NCI-H82 treated with DMSO at 0.1 percent for 48 hours (cell line): ENCODE data around the gene CELSR1.

ENCODE experiments used
- DNase-seq: peaks from one replicate; lab custom pipeline; 2025; ENCODE audit not compliant: unreplicated experiment; lab: John Stamatoyannopoulos, UW

The CELSR1 gene

DNA sequence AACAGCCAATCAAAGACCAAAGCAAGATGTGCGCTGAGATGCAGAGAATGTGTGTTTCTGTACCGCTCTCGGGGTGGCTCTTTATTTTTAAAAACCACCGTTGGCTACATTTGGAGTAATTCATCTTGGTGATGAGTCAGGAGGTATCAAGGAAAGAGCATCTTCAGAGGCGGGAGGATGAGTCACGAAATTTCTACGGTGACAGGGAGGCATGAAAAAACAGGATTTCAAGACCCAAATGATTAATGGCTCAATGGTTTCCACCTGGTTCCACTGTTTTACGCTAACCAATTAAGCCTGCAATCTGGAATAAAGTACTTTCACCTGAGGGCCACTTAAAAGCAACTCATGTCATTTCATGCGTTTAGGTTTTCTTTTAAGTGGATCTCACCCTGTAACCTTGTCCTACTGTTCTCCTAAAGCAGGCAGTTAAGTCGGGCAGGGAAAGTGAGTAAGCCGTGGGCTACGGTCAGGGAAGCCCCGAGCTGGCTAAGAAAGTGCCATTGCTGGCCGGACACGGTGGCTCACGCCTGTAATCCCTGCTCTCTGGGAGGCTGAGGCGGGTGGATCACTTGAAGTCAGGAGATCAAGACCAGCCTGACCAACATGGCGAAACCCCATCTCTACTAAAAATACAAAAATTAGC, 74.6 kb downstream of the CELSR1 start:
- no peak for DNase-seq

DNA sequence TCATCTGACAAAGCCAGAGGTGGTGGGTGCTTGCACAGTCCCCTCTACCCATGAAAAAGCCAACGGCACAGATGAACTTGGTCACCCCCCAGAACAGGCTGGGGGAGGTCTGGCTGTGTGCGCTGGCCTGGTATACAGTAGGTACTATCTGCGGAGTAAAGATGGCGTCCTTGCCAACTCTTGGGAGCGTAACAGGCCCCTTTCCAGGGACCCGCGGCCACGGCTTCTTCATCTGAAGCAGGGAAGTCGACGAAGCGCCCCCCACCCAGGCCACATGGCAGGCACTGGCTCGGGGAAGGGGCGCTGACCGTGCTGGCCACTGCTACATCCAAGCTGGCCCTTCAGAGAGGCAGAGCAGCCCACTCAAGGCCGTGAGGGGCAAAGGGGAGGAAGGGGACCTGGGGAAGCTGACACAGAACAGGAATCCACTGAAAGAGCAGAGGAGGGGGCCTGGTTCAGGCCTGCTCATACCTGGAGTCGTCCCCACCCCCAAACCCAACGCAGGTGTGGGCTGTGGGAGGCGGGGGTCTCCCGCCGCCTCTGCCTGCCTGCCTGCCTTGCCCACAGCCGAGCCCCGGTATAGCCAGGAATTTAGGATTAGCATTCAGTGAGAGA, 75.7 kb downstream of the CELSR1 start:
- no peak for DNase-seq

DNA sequence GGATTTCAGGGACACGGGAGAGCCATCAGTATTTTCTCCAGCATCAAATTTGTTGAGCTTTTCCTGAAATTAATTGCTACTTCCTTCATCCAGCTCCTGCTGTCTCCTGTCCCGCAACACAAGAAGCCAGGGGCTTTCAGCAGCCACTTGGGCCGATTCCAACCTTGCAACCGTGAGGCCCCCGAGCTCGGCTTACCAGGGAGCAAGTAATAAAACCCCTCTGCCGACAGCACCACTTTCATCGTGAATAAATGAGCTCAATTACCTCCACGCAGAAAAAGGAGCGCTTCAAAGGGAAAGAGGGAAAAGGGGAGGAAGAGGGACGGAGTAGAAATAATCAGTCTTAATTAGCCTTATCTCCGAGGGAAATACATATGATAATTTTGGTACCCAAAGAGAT, 76.6 kb downstream of the CELSR1 start:
- no peak for DNase-seq

DNA sequence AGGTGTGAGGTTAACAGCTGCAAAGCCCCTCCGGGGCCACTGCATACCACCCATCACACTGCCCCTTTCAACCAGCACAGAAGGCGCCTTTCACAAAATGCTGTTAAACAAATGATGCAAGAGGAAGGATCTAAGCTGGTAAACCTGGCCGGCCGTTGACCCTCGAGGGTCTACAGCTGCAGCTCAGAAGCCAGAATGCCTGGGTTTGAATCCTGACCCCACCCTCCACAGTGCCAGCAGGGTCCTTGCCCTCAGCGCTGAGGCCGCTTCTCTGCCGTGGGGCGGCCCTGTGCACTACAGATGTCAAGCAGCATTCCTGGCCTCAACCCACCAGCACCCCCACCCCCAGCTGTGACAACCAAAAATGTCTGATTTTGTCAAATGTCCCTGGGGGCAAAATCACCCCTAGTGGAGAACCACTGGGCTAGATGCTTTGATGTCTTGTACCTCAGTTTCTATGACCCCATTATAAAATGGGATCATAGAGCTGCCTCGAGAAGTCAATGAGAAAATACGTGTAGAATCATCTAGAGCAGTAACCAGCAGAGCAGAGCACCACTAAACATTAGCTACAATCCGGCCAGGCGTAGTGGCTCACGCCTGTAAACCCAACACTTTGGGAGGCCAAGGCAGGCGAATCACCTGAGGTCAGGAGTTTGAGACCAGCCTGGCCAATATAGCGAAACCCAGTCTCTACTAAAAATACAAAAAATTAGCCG, 77.9 kb downstream of the CELSR1 start:
- no peak for DNase-seq

DNA sequence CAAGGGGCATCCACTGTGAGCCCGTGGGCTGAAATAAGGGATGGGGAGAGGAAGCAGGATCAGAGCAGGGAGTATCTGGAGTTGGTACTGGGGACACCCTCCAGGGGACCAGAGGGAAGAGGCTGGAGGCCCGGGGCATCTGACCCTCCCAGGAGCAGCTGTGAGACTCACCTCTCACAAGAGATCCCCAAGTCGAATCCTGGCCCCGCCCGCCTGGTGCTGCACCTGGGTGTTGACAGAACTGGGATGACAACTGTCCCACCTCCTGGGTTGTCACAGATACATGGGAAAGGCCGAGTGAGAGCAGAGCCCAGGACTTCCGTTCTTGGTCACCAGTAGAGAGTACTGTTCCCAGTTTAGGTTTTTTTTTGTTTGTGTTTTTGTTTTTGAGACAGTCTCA, 78.9 kb downstream of the CELSR1 start:
- no peak for DNase-seq

DNA sequence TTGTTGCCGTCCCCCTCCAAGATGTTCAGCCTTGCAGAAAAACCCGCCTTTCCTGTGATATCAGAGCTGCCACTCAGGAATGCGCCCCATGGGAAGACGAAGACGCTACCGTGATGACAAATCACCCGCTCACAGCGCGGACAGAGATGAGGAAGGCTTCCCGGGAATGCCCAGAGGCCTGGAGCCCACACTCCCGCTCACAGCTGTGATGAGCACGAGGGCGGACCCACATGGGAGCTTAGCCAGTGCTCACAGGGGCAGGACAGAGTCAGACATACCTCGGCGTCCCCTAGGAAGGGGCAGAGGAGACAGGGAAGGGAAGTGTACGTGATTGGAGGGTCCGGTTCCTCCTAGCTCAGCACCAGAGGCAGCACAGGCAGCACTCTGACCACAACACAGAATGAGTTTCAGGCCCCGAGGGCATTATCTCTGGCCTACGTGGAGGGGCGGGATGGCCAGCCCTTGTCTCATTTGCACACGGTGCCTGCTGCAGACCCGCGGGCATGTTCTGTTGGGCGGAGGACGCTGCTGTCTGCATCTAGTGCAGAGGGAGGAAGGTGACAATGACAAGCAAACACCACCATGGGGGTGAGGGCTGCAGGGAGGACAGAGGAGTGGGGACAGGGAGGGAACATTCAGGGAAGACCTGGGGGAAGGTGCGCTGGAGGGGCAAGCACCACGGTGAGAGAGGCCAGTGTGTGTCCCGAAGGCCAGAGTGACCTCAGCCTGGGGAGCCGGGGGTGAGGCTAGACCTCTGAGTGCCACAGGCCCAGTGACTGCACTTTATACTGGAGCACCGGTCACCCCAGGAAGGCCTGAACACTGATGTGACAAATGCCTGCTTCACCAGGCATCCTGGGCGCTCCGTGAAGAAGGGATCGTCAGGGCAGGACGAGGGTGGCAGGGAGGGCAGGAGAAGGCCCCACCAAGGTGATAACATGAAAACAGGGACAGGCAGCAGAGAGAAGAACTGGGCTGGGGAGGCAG, 79.6 kb downstream of the CELSR1 start:
- no peak for DNase-seq

DNA sequence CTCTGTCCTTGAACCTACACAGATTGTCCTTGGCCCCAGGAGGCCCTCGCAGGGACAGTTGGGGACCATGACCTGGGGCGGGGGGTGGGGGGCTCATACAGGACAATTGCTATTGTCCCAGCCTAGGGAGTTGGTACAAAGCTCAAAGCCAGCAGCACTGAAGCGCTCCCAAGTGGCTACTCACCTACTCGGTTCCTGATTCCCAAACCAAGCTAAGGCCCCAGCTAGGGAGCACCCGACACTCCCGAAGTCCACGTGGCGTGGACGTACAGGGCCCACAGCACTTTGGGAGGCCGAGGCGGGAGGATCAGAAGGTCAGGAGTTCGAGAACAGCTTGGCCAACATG, 80.6 kb downstream of the CELSR1 start:
- DNase-seq, result no peak

DNA sequence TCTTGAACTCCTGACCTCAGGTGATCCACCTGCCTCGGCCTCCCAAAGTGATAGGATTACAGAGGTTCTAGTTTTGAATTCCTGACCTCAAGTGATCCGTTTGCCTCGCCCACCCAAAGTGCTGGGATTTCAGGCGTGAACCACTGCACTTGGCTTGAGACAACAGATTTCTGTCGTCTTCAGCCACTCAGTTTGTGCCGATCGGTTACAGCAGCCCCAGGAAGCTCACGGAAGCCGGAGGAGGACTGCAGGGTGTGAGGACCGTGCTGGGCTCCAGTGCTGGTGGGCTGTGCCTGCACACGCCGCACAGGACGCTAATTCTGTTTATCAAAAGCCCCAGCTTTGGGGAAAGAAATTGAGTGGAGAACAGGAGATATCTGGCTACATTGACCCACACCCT, 82.0 kb downstream of the CELSR1 start:
- no peak for DNase-seq

DNA sequence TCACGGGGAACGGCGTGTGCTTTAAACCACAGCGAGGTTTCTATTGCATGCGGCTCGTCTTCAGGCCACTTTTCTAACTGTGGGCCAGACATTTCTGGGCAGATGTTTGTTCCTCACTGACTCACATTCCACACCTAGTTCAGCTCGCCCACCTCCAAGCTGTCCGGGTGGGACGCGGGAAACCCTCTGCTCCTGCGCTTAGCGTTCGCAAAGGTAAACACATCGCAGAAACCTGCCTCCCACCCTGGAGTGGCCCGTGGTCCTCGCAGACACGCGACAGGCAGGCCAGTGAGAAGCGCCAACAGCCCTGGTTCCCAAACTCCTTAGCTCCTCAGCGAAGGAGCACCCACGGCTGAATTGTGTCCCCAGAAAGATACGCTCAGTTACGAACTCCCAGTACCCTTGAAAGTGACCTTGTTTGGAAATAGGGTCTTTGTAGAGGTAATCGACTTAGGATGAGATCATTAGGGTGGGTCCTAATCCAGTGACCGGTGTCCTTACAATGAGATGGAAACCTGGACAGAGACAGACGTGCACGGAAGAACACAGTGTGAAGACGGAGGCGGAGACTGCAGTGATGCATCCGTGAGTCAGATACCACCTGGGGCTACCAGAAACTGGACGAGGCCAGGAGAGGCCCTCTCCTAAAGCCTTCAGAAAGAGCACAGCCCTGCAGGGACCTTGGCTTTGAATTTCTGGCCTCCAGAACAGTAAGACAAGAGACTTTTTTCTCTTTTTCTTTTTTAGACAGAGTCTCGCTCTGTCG, 82.7 kb downstream of the CELSR1 start:
- no peak for DNase-seq

DNA sequence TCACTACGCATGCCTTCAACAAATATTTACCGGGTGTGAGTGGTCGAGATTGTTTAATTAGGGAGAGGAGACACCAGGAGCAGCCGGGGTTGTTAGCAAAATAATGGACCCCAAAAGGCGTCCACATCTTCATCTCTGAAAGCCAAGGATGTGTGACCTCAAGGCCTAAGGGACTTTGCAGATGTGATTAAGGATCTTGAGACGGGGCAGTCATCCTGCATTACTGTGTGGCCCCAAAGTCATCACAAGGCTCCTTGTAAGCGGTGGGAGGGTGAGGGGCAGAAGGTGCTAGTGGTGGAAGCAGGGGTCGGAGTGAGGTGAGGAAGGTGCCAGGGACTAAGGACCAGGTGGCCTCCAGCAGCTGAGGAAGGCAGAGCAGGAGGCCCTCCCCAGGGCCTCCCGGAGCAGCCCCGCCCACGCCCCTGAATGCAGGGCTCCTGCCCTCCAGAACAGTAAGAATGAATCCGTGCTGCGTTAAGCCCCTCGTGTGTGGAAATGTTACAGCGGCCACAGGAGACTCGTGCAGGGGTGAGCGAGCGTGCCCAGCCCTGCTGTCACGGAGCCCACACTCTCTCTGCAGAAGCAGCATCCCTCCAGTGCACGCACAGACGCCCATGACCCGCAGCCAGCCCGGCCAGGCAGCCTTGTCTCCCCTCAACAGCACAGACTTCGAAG, 83.5 kb downstream of the CELSR1 start:
- no peak for DNase-seq

DNA sequence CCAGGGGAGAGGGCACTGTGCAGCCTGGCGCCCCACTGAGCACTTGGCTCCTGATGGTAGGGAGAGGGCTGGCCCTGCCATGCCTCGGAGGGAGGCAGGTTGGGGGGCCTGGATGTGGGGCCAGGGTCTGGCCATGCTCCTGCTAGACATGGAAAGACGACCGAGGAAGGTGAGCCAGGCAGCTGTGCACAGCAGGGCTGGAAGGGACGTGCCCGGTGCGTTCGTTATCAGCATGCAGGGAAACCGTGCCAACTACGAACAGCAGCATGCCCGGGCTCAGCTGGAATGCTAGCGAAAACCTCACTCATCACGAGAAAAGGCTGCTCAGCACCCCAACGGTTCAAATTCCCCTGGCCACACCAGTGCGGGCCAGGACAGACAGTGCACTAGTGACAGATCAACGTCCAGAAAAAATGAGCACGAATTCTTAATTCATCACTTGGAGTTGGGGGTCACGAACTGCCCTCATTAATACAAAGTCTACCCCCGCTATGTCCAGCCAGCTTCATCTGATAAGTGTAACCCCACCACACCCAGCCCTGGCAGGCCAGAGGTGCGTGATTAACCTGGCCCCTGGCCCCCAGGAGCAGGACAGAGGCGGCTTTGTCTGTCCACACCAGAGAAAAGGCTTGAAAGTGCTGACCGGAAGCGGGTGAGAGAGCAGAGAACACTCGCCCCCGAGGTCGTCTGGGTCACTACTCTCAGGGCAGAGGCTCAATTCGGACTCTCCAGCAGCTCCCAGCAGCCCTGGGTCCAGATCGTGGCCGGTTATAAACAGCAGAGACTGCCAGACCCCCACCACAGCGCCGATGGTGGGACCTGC, 84.2 kb downstream of the CELSR1 start:
- no peak for DNase-seq

DNA sequence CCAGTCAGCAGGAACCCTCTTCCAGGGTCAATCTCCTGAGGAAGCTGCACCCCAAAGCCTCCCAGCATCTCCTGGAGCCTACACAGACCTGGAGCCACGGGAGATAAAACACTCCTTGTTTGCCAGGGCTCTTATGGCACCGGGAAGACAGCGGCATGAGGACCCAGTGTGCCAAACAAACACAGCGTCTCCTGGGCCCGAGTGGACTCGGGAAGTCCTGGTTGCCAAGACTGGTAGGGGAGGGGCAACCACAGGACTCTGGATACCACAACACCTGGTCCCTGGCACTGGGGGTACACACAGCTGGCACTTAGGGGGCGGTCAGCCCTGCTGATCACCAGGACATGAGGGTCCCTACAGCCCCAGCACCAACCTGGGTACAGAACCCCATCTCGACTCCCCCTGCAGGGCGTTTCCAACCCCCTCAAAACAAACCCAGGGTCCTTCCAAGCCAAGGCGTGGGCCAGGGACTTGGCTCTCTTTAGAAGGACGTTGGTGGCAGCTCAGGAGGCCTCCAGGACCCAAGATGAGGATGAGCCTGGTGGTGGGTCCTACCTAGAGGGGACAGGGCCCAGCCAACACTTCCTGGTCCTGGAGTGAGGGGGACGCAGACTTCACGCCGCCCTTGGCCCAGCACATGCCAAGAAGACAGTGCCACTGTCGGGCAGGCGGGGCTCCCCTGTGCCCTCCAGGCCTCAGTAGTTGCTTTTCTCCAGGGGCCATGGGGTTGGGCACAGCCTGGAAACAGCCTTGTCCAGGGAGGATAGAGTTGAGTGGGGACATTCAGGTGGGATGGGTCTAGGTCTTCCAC, 85.0 kb downstream of the CELSR1 start:
- DNase-seq, result no peak

DNA sequence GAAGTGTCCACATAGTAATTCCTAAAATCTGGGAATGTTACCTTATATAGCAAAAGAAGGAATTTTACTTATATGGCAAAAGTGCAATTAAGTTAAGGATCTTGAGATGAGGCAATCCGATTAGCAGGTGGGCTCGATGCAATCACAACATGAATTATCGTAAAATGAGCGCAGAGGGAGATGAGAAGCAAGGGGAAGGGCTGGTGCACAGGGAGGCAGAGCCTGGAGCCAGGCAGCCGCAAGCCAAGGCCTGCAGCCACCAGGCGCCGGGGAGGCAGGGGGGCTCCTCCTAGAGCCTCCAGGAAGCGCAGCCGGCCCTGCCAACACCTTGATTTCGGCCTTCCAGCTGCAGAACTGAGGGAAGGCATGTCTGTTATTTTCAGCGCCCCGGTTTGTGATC, 85.7 kb downstream of the CELSR1 start:
- no peak for DNase-seq

DNA sequence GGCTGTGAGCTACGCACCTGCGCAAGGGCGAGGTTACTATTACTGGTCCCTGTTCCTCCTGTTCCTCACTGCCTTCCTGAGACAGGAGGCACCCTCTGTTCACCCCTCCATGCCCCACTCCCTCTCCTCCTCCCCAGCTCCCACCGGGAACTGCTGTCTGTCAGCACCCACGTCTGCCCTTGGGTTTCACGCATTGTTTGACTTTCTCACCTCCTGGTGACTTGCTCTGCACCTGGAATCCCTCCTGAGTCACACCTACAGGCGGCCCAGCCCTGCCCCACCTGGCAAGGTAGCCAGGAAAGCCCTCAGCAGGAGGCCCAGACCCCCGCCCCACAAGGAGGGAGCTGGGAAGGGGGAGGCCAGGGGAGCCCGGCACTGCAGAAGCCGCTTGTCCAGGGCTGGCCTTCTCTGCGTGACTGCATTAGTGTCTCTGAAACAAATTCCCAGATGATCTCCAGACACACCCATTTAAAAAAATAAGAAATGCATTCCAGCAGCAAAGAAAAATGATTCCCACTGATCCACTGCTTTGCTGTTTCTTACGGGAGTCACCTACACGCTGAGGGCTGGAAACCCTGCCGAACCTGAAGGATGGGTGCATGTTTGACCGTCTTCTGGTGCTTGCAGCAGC, 86.4 kb downstream of the CELSR1 start:
- DNase-seq, result no peak

DNA sequence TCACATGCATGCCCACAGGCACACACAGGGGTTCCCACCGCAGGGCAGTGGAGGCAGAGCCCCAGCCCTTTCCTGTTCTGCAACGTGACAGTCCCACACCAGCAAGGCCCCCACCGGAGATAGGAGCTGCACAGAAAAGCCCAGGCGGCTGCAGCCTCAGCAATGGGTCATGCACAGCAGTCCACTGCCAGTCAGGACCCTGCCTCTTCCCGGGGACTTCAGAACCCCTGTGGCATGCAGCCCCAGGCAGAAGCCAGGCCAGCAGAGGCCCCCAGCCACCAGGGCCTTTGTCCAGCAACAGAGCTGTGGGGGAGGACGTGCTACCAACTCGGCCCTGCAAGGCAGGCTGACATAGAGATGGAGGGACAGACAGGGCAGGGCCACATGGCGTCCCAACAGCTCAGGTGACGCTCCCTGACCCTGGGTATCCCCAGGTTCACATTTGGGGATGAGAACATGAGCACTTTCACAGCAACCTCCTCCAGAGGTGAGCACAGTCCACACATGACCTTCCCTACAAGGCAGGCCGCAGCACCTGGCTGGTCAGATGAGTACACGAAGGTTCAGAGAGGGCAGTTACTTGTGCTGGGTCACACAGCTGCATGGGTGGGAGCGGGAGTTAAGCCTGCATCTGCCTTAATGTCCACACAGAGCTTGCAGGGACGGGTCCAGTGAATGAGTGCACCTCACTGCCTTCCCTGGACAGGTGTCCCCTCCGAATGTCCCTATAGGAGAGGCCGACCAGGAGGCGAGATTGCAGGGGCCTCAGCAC, 87.3 kb downstream of the CELSR1 start:
- DNase-seq, result no peak

DNA sequence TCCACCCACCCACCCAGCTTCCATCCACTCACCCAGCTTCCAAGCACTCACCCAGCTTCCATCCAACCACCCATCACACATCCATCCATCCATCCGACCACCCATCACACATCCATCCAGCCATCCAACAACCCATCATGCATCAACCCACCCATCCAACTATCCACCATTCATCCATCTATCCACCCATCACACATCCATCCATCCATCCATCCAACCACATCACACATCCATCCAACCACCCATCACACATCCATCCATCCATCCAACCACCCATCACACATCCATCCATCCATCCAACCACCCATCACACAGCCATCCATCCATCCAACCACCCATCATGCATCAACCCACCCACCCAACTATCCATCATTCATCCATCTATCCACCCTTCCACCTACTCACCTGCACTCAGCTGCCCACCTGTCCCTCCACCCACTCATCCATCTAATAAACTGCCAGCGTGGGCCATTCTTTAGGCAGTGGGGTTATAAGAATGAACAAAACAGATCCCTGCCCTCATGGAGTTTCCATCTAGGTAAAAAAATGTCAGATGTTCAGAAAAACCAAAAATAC, 88.2 kb downstream of the CELSR1 start:
- no peak for DNase-seq

DNA sequence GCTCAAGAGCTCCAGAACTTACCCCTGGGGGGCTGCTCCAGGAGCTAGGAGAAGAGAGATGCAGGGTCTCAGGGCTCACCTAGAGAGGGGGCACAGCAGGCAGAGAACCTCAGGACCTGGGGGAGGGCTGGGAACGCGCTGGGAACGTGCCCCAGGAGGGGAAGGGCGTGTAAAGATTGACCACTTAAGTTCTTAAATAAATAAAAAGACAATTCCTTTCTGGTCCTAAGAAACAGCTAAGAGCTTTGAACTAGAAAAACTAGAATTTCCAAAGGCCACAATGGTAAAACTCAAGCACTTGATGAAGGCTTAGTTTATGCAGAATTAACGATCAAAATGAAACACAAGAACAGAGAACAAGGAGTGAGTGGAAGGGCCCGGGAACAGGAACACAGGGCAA, 89.1 kb downstream of the CELSR1 start:
- no peak for DNase-seq
